ENCODE data around the gene RAB40C.
"Not testable (repeated sequence)": the region's sequence is repeated elsewhere in the genome, so short reads cannot be mapped to it uniquely, and the experiment has no call there.

RAB40C gene

DNA sequence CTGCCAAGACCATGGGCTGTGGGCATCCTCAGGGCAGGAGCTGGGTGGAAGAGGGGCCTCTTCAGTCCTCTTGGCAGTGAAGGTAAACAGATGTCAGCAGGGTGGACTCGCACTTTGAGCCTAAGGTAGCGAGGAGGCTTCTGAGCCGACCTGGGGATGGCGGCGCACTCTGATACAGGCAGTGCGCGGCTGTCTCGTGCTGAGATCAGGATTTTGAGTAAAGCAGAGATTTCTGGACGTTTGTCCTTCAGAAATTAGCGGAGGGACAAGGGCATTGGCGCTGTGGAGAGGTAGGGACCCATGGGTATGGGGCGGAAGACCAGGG is 6.8 kb downstream of the RAB40C start:
- H3K9me3 ChIP-seq (ENCODE audit: insufficient read depth, low read depth, low read length): no peaks in the 10 kb centered on the region
- H3F3A ChIP-seq (ENCODE audit: low read depth): no peaks in the 10 kb centered on the region
- H3K9ac ChIP-seq (ENCODE audit: low read depth, low read length, poor library complexity, severe bottlenecking): no peak overlapping the region
- H3K27me3 ChIP-seq (ENCODE audit: insufficient read depth, low read length, poor library complexity, severe bottlenecking): no peaks in the 10 kb centered on the region
- no peaks in the 10 kb centered on the region for H4K20me1 ChIP-seq (ENCODE audit: insufficient read depth, low read length, poor library complexity, severe bottlenecking)
- H3K79me2 ChIP-seq (ENCODE audit: insufficient read depth, low read length): peaks cover 40% of the 10 kb centered on the region; the same call in 1 of the 2 replicates
- H3K36me3 ChIP-seq (ENCODE audit: insufficient read depth, low read length): no peaks in the 10 kb centered on the region; the same call in 1 of the 2 replicates
- H3K9me2 ChIP-seq (replicated peaks; ENCODE audit: low read depth, low read length): no peaks in the 10 kb centered on the region
- peaks cover 18% of the 10 kb centered on the region for H3K4me1 ChIP-seq (ENCODE audit: insufficient read depth, low read length, poor library complexity, severe bottlenecking)
- TF ChIP-seq, protein P1, sequence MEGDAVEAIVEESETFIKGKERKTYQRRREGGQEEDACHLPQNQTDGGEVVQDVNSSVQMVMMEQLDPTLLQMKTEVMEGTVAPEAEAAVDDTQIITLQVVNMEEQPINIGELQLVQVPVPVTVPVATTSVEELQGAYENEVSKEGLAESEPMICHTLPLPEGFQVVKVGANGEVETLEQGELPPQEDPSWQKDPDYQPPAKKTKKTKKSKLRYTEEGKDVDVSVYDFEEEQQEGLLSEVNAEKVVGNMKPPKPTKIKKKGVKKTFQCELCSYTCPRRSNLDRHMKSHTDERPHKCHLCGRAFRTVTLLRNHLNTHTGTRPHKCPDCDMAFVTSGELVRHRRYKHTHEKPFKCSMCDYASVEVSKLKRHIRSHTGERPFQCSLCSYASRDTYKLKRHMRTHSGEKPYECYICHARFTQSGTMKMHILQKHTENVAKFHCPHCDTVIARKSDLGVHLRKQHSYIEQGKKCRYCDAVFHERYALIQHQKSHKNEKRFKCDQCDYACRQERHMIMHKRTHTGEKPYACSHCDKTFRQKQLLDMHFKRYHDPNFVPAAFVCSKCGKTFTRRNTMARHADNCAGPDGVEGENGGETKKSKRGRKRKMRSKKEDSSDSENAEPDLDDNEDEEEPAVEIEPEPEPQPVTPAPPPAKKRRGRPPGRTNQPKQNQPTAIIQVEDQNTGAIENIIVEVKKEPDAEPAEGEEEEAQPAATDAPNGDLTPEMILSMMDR (conservative IDR thresholded peaks at IDR 0.05; ENCODE audit: low read length): no peak
- TF ChIP-seq EZH2phosphoT487 (IDR thresholded peaks at IDR 0.05; ENCODE audit: borderline replicate concordance): no peak
- H3K4me2 ChIP-seq (ENCODE audit: low read depth, low read length, poor library complexity, severe bottlenecking): no peak overlapping the region
- no peak overlapping the region for H3K4me3 ChIP-seq (ENCODE audit: low read length, poor library complexity, severe bottlenecking)
- no peak overlapping the region for H2AFZ ChIP-seq (ENCODE audit: low read length)

DNA sequence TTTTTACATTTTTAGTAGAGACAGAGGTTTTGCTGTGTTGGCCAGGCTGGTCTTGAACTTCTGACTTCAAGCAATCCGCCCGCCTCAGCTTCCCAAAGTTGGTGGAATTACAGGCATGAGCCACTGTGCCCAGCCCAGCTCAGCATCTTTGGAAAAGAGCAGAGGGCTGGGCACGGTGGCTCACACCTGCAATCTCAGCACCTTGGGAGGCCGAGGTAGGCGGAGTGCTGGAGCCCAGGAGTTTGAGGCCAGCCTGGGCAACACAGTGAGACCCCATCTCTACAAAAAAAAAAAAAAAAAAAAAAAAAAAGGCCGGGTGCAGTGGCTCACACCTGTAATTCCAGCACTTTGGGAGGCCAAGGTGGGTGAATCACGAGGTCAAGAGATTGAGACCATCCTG is 7.8 kb downstream of the RAB40C start:
- H3K36me3 ChIP-seq (ENCODE audit: insufficient read depth, low read length); H3F3A ChIP-seq (ENCODE audit: low read depth); H3K4me2 ChIP-seq (ENCODE audit: low read depth, low read length, poor library complexity, severe bottlenecking); H2AFZ ChIP-seq (ENCODE audit: low read length); H3K4me1 ChIP-seq (ENCODE audit: insufficient read depth, low read length, poor library complexity, severe bottlenecking); H3K27me3 ChIP-seq (ENCODE audit: insufficient read depth, low read length, poor library complexity, severe bottlenecking); H4K20me1 ChIP-seq (ENCODE audit: insufficient read depth, low read length, poor library complexity, severe bottlenecking); H3K9me3 ChIP-seq (ENCODE audit: insufficient read depth, low read depth, low read length); H3K4me3 ChIP-seq (ENCODE audit: low read length, poor library complexity, severe bottlenecking); H3K9ac ChIP-seq (ENCODE audit: low read depth, low read length, poor library complexity, severe bottlenecking); H3K9me2 ChIP-seq (replicated peaks; ENCODE audit: low read depth, low read length): not testable (repeated sequence)
- H3K79me2 ChIP-seq (ENCODE audit: insufficient read depth, low read length): peaks cover 32% of the 10 kb centered on the region; the same call in 1 of the 2 replicates

DNA sequence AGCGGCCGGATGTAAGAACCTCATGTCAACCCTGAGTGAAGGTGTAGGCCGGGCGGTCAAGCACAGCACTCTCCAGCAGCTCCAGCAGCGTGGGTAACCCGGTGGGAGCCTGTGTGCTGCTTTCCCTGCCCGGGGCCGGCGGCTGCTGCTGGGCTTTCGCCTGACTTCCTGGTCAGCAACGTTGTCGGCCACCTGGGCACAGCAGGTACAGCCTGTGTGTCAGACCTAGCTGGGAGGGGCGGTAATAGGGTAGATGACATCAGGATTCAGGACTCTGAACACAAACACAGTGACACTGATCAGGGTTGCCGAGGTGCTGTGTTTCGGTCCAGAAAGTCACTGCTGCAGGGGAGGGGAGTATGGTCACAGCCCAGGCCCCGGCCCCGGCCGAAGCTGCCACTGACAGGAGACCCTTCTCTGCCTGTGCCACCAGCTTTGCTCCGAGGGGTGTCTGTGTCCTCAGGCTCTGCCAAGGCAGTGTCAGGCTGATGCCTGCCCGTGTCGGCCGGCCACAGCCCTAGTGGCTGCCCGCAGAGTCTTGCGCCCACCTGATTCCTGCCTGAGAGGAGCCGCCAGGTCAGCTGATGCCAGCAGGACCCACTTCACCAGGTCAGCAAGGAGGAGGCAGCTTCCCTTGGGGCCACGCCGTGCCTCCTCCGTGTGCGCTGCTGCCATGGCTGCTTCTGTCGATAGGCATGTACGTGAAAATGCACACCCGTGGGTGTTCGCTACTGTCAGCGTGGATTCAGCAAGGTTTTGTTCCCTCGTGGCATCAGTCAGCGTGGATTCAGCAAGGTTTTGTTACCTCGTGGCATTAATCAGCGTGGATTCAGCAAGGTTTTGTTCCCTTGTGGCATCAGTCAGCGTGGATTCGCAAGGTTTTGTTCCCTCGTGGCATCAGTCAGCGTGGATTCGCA is 9.2 kb downstream of the RAB40C start:
- H3K4me3 ChIP-seq (ENCODE audit: low read length, poor library complexity, severe bottlenecking): no peak overlapping the region
- H3K27me3 ChIP-seq (ENCODE audit: insufficient read depth, low read length, poor library complexity, severe bottlenecking): no peaks in the 10 kb centered on the region
- no peaks in the 10 kb centered on the region for H3K4me1 ChIP-seq (ENCODE audit: insufficient read depth, low read length, poor library complexity, severe bottlenecking)
- no peak overlapping the region for H2AFZ ChIP-seq (ENCODE audit: low read length)
- H3F3A ChIP-seq (ENCODE audit: low read depth): no peaks in the 10 kb centered on the region
- no peak overlapping the region for H3K9ac ChIP-seq (ENCODE audit: low read depth, low read length, poor library complexity, severe bottlenecking)
- no peaks in the 10 kb centered on the region for H3K9me2 ChIP-seq (replicated peaks; ENCODE audit: low read depth, low read length)
- H3K4me2 ChIP-seq (ENCODE audit: low read depth, low read length, poor library complexity, severe bottlenecking): no peak overlapping the region
- no peaks in the 10 kb centered on the region; the same call in 1 of the 2 replicates for H3K36me3 ChIP-seq (ENCODE audit: insufficient read depth, low read length)
- TF ChIP-seq, protein P1 (conservative IDR thresholded peaks at IDR 0.05; ENCODE audit: low read length): no peak
- no peak for TF ChIP-seq EZH2phosphoT487 (IDR thresholded peaks at IDR 0.05; ENCODE audit: borderline replicate concordance)
- no peaks in the 10 kb centered on the region for H4K20me1 ChIP-seq (ENCODE audit: insufficient read depth, low read length, poor library complexity, severe bottlenecking)
- H3K9me3 ChIP-seq (ENCODE audit: insufficient read depth, low read depth, low read length): no peaks in the 10 kb centered on the region
- H3K79me2 ChIP-seq (ENCODE audit: insufficient read depth, low read length): peaks cover 19% of the 10 kb centered on the region; the same call in 1 of the 2 replicates

Measured in Loucy (cell line).